MM.1S (cell line): ENCODE results near the gene RAB44.

Source experiments
- CTCF ChIP-seq: fragments of 300-600 bp; sonication (generic); IDR thresholded peaks from 2 replicates; pipeline ENCODE4 v1.5.1; 2016; ENCODE audit warnings: antibody characterized with exemption, low read length, mixed read lengths
- EZH2phosphoT487 ChIP-seq: fragments of 300-600 bp; sonication (generic); IDR thresholded peaks from 2 replicates; pipeline ENCODE4 v1.6.1; 2018; ENCODE audit warnings: antibody characterized with exemption, low read length

- TF ChIP-seq CTCF, result no peak
- no peak for TF ChIP-seq EZH2phosphoT487
These were observed 41.2 kb upstream of the RAB44 start for GRCh38 chr6:36656441-36656840.
